GM19463 (cell line): ENCODE data around the gene TNFRSF21.
"Not testable (repeated sequence)": the region's sequence is repeated elsewhere in the genome, so short reads cannot be mapped to it uniquely, and the experiment has no call there.

ENCODE experiments used
- ATAC-seq: cut with Tn5 transposase; IDR thresholded peaks from one replicate; pipeline ENCODE4 v1.9.1; 2021; ENCODE audit warnings: mild to moderate bottlenecking, moderate library complexity; ENCODE audit not compliant: unreplicated experiment

TNFRSF21 gene

DNA sequence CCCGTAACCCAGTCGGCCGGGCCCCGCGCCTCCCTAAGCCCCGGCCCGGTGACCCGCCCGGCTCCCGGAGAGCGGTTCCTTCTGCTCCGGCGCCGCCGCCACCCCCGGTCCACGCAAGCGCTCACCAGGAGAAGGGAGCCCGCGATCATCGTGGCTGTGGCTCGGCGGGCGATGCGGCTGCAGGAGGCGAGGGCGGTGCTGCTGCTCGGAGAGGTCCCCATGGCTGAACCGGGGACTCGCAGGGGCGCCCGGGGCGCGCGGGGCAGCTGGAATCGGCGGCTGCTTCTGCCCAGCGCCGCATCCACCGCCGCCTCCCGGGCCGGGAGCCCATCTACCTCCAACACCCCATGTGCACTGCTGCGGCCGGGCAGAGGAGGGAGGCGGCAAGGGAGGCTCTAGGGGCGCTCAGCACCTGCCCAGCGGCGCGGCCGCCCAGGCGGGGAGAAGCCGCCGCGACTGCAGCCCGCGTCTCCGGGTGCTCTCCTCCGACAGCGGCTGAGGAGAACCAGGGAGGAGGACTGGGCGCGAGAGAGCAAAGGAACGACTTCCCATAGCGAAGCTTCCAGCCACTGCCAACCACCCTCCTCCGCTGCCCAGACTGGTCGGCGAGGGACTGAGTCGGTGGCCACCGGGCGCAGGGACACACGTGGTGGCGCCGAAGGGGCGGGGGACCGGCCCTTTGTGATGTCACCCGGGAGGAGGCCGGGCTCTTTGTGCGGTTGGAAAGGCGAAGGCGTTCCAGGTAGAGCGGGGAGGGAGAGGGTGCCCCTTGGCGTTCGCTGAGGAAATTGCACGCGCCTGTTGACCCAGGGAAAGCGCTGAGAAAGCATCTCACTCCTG is at the start of gene TNFRSF21:
TNFRSF21 (minus strand) TSS at position 615 of the 840 bp plus-strand sequence; CDS start at position 221, 394 bp downstream.
- ATAC-seq = peak; percentile 95

- ATAC-seq = peak; percentile 47
These were observed 48.9 kb upstream of the TNFRSF21 start for GRCh38 chr6:47358440-47359225.

DNA sequence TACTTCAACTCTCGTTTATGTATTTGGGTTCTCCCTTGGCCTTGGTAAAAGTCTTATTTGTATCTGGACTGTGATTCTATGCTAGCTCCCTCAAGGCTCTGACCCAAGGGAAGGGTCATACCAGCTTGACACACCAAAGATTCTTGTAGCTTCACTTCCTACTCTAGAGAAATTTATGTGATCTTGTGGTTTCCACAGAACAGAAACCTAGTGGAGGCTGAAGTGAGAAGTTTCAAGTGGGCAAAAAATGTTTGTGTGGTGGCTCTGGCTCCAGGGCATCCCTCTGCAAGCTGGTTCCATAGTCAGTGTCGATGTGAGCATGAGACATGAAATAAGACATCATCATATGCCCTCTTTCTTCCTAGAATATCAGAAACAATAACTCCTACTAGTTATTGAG is 48.1 kb upstream of the TNFRSF21 start:
- peak; percentile 75 for ATAC-seq

- no peak for ATAC-seq
These were observed 45.8 kb upstream of the TNFRSF21 start for GRCh38 chr6:47355496-47355895.

- no peak for ATAC-seq
These were observed 44.2 kb upstream of the TNFRSF21 start for GRCh38 chr6:47353871-47354270.

DNA sequence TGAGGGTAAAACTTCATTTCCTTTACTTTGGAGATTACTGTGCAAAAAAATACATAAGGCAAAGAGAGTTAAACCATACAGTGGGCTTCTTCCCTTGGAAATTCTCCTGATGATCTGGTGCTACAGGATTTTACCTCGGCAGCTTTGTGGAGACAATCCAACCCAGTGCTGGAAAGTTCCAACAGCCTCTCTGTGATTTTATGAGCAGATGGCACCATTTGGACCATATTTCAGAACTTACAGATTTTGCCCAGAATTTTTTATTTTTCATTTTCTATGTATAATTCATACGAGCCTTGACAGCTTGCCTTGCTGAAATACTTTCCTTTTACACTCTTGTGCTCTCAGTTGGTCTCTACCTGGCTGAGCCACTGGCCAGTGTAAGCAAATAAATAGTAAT is 43.3 kb upstream of the TNFRSF21 start:
- ATAC-seq = no peak

GRCh38 chr6:47352194-47352920 is 42.7 kb upstream of the TNFRSF21 start:
- no peak for ATAC-seq

DNA sequence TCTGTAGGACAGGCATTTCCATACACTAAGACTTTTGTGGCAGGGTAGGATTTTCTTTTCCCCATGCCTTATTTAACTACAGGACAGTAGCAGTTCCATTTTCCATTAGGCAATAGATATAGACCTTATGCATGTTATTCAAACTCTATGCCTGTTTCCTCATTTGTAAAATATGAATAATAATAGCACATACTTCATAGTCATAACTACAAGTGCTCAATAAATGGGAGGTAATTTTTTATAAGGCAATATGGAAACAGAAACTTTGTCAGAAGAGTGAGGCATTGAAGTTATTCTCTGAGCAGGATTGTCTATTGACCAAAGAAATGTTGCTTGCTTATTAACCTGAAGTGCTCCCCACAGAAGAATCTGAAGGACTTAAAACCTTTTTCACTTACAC is 41.9 kb upstream of the TNFRSF21 start:
- no peak for ATAC-seq

DNA sequence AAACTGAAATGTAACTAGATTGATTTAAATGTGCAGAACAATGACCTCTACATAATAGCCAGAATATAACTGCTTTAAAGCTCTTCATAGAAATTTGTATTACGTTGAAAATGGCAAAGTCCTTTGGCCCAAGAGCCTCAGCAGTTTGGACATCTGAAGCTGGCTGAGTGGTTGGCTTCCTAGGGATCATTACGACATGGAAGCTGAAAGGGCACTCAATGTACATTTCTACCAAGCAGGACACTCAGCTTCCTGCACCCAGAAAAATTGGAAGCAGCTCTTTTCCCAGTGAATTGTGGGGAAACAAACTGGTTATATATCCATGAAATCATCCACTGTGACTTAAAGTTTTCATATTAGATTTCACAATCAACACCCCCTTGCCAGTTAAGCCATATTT is 40.2 kb upstream of the TNFRSF21 start:
- ATAC-seq = no peak

DNA sequence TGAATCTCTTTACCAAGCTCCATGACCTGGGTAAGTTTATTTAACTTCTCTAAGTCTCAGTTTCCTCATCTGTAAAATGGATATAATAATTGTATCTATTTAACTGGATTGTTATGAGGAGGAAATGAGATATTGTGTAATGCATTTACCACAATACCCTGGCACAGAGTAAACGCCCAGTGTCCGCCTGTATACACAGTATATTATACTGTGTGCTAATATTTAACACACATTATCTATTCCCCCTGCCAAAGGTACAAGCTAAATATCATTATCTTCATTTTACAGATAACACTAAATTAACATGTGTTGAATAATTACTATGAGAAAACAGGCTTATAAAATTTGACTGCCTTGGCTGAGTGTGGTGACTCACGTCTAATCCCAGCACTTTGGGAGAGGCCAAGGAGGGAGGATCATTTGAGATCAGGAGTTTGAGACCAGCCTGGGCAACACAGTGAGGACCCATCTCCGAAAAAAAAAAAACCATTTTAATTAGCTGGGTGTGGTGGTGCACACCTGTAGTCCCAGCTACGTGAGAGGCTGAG is 38.7 kb upstream of the TNFRSF21 start:
- ATAC-seq = no peak

- no peak for ATAC-seq
These were observed 36.1 kb upstream of the TNFRSF21 start for GRCh38 chr6:47345761-47346160.

DNA sequence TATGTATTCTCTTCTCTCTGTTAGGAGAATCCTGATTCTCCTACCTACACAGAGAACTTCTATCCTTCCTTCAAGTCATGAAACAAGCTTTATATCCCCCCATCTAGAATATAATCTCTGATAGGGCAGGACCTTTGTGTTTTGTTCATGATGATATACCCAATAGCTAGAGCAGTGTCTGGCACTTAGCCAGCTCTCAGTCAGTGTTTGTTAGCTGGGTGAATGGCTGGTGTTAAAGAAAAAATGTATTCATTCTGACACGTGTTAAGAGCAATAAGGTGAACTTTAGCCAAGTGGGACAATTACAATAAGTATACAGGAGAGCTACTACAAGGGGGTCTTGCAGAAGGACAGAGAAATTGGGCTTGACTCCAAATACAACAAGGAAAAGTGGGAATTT is 34.3 kb upstream of the TNFRSF21 start:
- ATAC-seq = no peak

DNA sequence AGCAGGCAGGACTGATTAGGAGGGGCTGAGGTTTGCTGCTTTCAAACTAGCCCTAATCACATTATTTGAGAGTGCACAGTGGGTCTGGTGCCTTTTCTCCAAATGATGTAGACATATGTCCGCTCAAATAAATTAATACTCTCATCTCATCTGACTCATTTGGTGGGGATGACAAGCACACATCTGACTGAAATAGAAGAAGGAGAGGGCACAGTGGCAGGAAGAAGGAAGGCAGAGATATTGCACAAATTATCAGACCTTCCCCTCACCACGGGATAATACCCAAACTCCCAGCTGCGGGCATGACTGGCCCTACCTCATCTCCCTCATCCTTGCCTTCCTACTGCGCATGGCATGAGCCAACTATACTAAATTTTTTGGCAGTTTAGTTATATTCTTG is 33.9 kb upstream of the TNFRSF21 start:
- no peak for ATAC-seq

- ATAC-seq = no peak
These were observed 33.1 kb upstream of the TNFRSF21 start for GRCh38 chr6:47342824-47343223.

DNA sequence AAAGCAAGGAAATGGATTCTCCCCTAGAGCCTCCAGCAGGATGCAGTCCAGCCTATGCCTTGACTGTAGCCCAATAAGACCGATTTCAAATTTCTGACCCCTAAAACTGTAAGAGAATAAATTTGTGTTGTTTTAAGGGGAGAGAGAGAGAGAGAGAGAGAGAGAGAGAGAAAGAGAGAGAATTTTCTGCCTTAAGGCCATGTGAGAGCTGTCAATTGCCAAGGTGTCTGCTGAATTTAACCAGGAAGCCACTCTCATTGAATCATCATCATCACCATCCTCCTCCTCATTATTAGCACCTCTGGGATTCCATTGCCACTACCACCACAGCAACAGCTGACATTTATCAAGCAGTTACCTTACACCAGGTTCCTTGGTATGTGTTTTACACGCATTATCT is 27.8 kb upstream of the TNFRSF21 start:
- no peak for ATAC-seq

DNA sequence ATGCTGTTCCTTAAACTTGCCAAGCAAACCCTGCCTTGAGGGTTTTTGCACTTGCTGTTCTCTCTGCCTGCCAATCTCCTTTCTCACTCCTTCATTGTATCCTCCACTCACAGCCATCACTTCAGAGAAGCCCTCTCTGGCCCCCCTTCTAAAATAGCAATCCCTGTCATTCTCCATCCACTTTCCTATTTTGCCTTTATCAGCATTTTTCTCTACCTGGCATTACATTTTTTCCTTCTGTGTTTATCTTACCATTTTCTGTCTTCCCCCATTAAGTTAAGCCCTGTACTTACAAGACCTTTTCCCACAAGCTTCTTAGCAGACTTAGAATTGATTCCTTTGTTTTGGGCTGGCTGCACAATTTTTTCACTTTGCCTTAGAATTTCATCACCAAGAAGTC is 26.6 kb upstream of the TNFRSF21 start:
- no peak for ATAC-seq

DNA sequence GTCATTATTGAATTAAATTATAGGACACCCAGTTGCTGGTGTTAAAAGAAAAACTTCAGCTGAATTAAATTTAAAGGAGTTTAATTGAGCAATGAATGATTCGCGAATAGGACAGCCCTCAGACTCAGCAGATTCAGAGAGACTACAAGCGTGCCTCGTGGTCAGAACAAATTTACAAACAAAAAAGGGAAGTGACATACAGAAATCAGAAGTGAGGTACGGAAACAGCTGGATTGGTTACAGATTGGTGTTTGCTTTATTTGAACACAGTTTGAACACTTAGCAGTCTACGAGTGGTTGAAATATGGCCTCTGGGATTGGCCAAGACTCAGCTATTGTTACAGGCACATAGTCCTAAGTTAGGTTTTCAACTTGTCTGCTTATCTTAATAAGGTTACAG is 25.8 kb upstream of the TNFRSF21 start:
- peak; percentile 95 for ATAC-seq

- no peak for ATAC-seq
These were observed 24.6 kb upstream of the TNFRSF21 start for GRCh38 chr6:47334334-47334733.

- ATAC-seq = not testable (repeated sequence)
These were observed 18.9 kb upstream of the TNFRSF21 start for GRCh38 chr6:47328606-47329005.

- not testable (repeated sequence) for ATAC-seq
These were observed 18.4 kb upstream of the TNFRSF21 start for GRCh38 chr6:47328139-47328538.

DNA sequence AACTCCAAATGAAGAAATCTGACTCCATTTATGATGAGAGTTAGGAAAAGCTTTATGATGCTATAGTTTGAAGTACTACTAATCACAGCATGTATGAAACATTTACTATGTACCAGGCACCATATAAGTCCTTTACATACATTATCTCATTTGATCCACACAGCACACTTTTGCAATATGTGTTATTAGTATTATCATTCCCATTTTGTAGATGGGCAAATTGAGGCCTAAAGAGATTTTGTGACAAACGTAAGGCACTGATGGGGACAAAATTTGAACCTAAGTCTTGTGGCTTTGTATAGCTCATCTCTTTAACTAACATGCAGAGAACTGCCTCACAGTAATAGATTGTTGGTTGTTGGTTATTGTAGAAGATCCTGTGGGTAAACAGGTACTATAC is 14.2 kb upstream of the TNFRSF21 start:
- no peak for ATAC-seq
